GM18505 (cell line): ENCODE measurements around the gene SLC3A2.

Experiments used
- ATAC-seq: cut with Tn5 transposase; IDR thresholded peaks from one replicate; pipeline ENCODE4 v1.9.1; 2021; ENCODE audit not compliant: unreplicated experiment
- POLR2A ChIP-seq: IDR thresholded peaks from 4 replicates; pipeline ENCODE4 v1.6.1; 2011; ENCODE audit warnings: borderline replicate concordance; ENCODE audit not compliant: insufficient read depth, insufficient read length; ENCODE audit errors: extremely low read depth

Gene SLC3A2

DNA sequence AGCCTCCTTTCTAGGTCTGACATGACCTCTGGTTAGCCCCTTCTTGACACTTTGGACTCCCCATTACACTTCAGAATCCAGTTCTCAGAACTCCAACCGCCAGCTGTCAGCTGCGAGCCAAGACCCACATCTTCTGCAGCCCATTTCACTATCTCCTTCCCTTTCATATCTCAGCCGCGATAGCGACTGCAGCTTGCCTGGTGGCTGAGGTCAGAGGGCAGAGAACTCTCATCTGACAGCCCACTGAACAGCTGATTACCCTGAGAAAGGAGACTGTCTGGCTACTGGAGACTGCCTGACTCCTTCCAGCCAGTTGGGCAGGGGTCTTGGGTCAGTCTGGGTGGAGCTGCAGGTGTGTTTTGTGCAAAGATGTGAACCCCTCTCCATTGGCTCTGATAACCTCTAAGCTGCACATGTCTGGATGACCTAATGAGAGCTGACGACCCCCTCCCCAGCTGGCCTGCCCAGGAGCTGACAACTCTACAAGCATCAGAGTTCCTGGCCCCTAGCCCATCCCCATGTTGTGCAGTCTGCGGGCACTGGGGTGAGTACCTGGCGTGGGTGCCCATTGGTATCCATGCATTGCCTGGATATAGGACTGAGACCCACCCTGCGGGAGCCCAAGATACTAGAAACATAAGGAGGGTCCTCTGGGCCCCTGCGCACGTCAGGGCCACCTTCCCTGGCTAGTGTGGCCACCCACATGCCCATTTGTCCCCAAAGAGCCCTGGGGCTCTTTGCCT lies 39.4 kb downstream of the SLC3A2 start:
- no peak for TF ChIP-seq POLR2A
- no peak for ATAC-seq

DNA sequence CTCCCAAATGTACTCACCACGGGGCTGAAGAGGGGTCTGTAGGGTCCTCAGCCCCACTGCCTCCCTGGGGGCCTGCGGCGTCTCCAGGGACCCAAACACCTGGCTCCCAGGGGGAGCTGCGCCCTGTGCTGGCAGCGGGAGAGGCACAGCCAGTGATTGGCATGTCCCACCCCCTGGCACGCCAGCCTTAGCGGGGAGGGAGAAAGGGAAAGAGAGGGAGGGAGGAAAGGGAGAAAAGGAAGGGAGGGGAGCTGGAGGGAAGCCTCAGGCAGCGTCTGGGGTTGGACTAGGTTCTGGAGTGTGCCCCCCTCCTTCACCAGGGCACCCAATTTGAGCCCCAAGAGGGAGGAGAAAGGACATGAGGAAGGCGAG lies 40.5 kb downstream of the SLC3A2 start, which contains the start of gene CHRM1:
Gene CHRM1, minus strand, starts transcription at position 163 of the 372 bp plus-strand sequence. CDS start 10,263 bp downstream, outside the sequence.
- no peak for ATAC-seq

DNA sequence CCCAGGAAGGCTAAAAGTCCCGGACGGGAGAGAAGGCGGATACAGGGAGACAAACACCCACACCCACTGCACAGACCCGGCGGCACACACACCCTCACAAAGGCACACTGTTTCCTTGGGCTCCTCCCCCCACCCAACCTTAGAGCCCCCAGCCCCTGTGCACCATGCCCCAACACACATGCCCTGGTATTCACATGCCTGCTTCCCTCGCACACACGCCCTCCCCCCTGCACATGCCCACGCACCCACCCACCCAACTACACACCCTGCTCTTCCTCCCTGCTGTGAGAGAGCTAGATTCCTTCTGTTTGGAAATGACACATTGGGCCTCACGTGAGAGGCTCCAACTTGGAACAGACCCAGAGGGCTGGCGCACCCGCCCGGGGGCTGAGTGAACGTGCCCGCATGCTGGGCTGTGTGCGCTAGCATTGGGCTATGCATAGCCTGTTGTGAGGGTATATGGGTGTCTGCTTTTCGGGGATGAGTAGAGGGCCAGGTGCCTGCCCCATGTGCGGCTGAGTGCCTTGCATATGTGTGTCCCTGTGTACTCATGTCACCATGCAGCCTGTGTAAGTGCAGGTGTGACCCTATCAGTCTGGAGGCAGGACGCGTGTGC lies 41.0 kb downstream of the SLC3A2 start:
- no peak for ATAC-seq
- no peak for TF ChIP-seq POLR2A

More for the DNA sequence above, 40.5 kb downstream of the SLC3A2 start, which contains the start of gene CHRM1:
- no peak for TF ChIP-seq POLR2A

DNA sequence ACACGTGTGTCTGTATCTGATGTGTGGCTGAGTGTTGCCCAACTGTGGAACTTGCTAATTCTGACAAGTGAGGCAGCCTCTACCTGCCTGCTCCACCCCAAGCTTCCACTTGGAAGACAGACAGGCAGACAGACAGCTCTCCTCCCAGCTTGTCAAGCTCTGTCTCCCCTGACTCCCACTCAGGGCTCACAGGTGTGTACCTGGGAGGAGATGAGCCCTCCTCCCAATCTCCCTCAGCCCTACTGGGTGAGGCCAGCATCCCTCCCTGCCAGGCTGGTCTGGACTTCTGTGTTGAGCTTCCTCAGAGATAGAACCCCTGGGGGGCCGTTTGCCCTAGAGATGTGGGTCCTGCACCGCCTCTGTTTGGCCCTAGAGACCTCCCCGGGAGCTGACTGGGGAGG lies 41.5 kb downstream of the SLC3A2 start:
- no peak for TF ChIP-seq POLR2A
- no peak for ATAC-seq

DNA sequence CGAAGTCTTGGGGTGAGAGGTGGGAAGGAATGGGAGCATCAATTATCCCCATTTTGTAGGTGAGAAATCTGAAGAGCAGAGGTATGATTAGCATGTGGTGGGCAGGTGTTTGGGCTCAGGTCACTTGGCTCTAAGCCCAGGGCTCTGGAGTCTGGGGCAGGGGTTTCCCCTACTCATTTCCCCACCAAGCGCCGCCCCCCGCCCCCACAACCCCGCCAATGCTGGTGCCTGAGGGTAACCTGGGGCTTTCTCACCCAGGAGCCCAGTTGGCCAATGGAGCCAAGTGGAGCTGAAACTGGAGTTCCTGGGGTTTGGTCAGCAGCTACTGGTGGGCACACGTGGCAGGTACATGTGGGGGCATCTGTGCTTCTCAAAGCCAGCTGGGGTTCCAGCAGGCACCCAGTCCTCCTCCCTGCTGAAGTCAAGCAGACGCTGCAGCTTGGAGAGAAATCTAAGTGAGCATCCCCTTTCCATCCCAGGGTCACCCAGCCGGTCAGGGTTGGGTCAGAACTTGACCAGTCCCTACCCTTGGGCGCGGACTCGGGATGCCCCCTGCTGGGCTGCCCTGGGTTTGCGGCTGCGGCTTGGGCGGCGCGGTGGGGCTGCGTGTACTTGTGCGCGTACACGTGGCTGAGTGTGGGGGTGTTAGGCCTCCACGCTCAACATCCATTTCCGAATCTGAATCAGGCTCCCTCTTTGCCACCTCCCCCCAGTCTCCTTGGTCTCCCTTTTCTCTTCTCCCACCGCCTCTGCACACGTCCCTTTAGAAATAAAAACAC lies 42.1 kb downstream of the SLC3A2 start:
- no peak for TF ChIP-seq POLR2A
- ATAC-seq = no peak

DNA sequence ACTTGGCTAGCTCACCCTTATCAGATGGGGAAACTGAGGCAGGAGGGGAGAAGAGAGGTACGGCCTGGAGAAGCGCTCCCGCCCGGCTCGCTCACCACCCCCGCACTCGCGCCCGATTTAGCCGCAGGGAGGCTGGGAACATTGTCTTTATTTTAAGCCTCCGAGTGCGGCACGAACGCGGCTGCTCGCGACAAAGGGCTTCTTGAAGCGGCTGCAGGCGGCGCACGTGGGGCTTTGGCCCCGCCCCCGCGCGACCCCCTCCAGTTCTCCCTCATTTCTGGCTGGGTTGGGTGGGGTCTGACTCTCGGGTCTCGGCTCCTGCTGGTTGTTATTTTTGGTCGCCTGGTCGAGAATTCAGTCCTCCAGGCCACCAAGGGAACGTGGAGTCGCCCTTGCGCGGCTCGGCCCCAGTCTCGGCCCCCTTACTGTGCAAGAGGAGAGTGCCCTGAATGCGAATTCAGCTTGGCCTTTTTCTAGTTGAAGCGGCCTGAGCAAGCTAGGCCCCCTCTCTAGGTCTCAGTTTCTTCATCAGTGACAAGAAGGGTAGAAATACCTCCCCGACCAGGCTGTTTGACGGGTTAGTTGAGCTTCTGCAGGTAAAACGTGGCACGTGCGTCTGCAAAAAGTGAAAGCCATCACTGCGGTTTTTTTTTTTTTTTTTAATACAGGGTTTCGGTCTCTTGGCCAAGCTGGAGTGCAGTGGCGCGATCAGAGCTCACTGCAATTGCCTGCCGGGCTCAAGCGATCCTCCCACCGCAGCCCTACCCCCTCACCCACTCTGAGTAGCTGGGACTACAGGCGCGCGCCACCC lies 43.1 kb downstream of the SLC3A2 start:
- no peak for ATAC-seq
- TF ChIP-seq POLR2A = no peak

DNA sequence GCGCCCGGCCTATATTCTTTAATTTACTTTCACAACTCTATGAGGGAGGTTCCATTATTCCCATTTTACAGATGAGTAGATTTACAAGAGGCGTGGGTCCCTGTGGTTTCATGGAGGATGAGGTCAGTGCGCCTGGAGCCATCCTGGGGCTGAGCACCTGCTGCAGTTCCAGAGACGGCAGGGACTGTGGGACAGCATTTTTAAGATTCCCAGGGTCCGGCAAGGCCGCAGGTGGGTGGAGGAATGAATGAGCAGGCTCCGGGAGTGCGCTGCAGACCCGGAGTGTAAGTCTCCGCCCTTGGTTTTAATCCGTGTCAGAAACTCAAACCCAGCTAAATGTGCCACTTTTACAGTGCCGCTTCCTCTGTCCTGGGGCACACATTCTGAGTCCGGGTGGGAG lies 44.6 kb downstream of the SLC3A2 start:
- TF ChIP-seq POLR2A = no peak
- no peak for ATAC-seq

DNA sequence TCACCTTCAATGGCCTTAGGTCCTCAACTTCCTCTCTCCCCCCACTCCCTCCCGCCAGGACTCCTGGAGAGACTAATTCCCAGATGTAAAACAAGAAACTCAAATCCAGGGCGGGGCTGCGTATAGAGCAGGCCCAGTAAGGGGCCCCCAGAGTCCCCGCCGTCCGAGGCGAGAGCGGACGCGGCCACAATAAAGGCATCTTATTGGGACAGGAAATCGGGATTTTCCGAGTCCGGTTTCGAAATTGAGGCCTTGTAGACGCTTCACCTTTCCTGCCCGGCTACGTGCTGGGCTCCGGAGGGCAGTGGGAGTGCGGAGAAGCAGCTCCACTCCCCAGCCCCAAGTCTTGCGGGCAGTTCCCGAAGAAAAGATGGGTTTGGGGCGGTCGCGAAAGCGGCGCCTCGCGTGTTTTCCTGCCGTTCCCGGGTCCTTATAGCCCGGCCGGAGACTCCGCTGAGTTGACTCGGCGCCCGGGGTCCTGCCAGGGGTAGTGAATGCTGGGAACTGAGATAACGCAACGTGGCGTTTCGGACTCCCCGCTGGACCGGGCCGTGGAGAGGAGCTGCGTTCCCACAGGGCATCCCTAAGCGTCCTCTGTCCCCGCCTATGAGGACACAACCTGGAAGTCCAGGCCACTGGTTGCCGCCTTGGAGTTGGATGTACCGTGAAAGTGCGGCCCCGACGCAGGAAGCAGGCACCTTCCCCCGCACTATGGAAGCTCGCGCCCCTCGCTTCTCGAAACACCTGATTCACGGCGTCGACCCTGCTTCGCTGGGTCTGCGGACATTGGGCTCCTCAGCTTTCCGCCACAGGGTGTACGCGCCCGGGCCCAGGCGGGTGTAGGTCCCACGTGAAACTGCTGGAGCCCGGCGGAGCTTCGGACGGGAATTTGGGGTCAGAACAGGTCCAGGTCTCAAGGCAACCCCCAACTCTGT lies 45.3 kb downstream of the SLC3A2 start:
- TF ChIP-seq POLR2A = no peak
- no peak for ATAC-seq

DNA sequence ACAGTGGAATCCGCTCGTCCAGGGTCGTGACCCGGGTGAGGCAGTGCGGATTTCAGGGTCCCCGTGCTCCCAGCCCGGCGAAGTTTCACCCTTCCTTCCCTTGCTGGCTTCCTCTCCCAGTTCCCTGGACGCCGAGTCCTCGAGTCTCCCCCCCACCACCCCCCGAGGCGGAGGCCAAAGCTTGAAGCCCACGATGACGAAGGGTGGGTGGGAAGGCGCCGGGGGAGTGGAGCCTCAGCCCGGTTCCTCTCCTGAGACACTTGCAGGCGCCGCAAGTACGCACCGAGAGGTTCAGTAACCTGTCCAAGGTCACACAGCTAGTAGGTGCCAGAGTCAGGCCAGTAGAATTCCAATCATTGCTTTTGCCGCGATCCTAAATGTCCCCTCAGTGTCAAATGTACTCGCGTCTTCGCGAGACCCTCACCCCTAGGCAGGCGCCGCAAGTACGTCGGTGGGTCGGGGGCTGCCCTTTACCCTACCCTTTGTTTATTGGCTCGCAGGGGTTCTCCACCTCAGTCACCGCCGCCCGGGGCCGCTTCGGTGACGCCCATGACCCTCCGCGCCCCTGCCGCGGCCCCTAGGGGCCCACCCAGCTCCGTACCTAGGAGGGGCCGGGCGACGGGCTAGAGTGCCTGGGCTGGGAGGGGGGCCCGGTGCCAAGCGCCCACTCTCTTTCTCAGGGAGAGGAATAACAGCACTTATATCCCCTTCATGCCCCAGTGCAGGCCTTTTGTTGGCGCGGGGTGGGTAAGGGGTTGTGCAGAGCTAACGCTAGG lies 46.2 kb downstream of the SLC3A2 start:
- no peak for ATAC-seq
- no peak for TF ChIP-seq POLR2A

DNA sequence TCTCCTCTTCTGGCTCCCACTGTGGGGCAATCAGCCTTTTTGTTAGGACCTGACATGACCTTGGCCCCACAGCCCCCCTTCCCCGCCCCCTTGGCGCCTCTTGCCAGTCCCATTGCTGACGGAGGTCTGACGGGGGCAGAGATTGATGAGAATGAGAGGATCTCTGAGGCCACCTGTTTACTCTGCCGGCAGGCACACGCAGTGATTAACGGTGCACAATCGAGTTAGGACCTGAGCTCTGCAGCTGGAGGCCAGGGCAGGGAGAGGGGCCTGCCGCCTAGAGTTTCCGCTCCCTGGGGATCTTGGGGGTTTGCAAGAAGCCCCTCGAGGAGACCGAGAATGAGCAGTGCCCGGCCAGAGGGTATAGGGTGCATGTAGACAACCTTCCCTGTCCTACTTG lies 47.3 kb downstream of the SLC3A2 start:
- no peak for TF ChIP-seq POLR2A
- ATAC-seq = no peak

DNA sequence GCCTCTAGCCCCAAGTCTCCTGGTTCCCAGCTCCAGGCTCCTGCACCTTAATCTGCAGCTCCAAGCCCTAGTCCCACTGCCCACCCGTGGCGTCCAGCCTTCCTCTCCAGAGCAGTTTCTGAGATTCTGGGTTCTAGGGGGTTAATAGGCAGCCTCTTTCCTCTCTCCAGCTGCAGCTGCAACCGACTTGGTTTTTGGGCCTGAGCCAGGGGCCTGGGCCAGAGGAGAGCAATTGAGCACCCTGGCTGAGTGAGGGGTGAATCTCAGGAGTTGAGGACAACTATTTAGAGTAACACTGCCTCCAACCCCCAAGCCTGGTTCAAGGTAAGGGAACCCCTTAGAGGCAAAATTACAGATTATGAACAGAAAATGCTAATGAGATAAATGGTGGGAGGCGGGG lies 49.5 kb downstream of the SLC3A2 start:
- ATAC-seq = no peak
- no peak for TF ChIP-seq POLR2A
